Heart left ventricle (tissue), 16 donors: ENCODE results near the gene PCDHGA6. TPM values are rescaled to one million over a fixed set of nuclear protein-coding genes. Genes with fewer than 3 reads are reported as not detected.
"Not testable (repeated sequence)": the region's sequence is repeated elsewhere in the genome, so short reads cannot be mapped to it uniquely, and the experiment has no call there.

Experiments
- ATAC-seq, 4 donors: fragments of 200-7000 bp; cut with Tn5 transposase; one replicate each; pipeline ENCODE4 v1.9.1; 2020 to 2022; ENCODE audit warnings: moderate library complexity in 4 of 4, mild to moderate bottlenecking in 3 of 4, moderate number of reproducible peaks in 1 of 4
- DNase-seq, 5 donors: peaks; one replicate each; pipeline ENCODE4 v3.0.0-alpha.2; 2020
- H3K27ac ChIP-seq, 12 donors: fragments of 200-600 bp; sonication (generic) in 4 of 12; one replicate each; pipeline versions ENCODE4 v1.5.0 to v1.8.0; 2016 to 2022; ENCODE audit warnings: mild to moderate bottlenecking in 2 of 12
- H3K27me3 ChIP-seq, 9 donors: fragments of 200-600 bp; sonication (generic) in 2 of 9; one replicate each; pipeline versions ENCODE4 v1.5.1 to v1.8.0; 2016 to 2022; ENCODE audit warnings: mild to moderate bottlenecking in 3 of 9
- H3K36me3 ChIP-seq, 9 donors: fragments of 200-600 bp; sonication (generic) in 2 of 9; one replicate each; pipeline versions ENCODE4 v1.5.0 to v1.8.0; 2018 to 2022; ENCODE audit warnings: mild to moderate bottlenecking in 2 of 9
- H3K4me1 ChIP-seq, 12 donors: fragments of 200-600 bp; sonication (generic) in 4 of 12; one replicate each; pipeline versions ENCODE4 v1.5.0 to v1.8.0; 2016 to 2022; ENCODE audit warnings: mild to moderate bottlenecking in 3 of 12
- H3K4me3 ChIP-seq, 12 donors: fragments of 200-600 bp; sonication (generic) in 4 of 12; one replicate each; pipeline versions ENCODE4 v1.5.0 to v1.8.0; 2017 to 2022; ENCODE audit warnings: mild to moderate bottlenecking in 9 of 12, moderate library complexity in 4 of 12
- H3K9me3 ChIP-seq, 12 donors: fragments of 200-600 bp; sonication (generic) in 4 of 12; one replicate each; pipeline versions ENCODE4 v1.5.0 to v1.8.0; 2016 to 2022; ENCODE audit warnings: mild to moderate bottlenecking in 1 of 12
- CTCF ChIP-seq, 12 donors: fragments of 200-600 bp; sonication (generic) in 4 of 12; IDR thresholded peaks; one replicate each; pipeline versions ENCODE4 v1.5.0 to v1.8.0; 2018 to 2022; ENCODE audit warnings: antibody characterized with exemption in 12 of 12, mild to moderate bottlenecking in 5 of 12
- POLR2A ChIP-seq, 2 donors: fragments of 450-650 bp; IDR thresholded peaks; one replicate each; pipeline ENCODE4 v1.6.1; 2017; ENCODE audit warnings: antibody characterized with exemption in 2 of 2, mild to moderate bottlenecking in 2 of 2, moderate library complexity in 2 of 2
- WGBS, 4 donors: extraction: QIAGEN DNeasy Blood & Tissue Kit in 2 of 4; methylation state at CpG; one replicate each; pipeline versions ENCODE4 v1.1.5 to v1.1.7; 2013 to 2018; 5-methylcytosine and 5-hydroxymethylcytosine counted together
- intact Hi-C, 10 donors: fragments of 100-400 bp; cut with DNase I; formaldehyde crosslinking; loops; one replicate each; pipeline versions ENCODE4 v1.11.1 to v1.14.2; 2022
- polyA plus RNA-seq, 2 donors: library from polyadenylated mRNA; stranded (reverse); fragments of 200-250 nt; gene quantifications; one replicate each; pipeline ENCODE4 v1.2.3, GENCODE V29; 2013
- total RNA-seq, 9 donors: library from RNA; depleted of rRNA in 2 of 9; stranded (reverse); fragments of >200 nt in 2 of 9; fragmentation: NEBNext Ultra II Directional in 3 of 9; extraction: Animal tissue kit (Norgen Biotek cat#: 25700) in 3 of 9; gene quantifications; one replicate each; pipeline versions ENCODE4 v1.1.0 to v1.2.4, GENCODE V29; 2016 to 2023
- donor health status: ischemic (EF 13 %, LVEDD 7.1; RV severe dilation, severe dysfunction).
- donor health status: healthy with polysubstance abuse.
- donor health status: DM: no; HTN: yes; CAD: no.
- donor health status: DM: no; HTN: no; CAD: no.
- donor health status: ischemic (EF 25% LVEDD 6.9; RV normal size, moderate dysfunction).
- donor health status: ischemic (EF 25% LVEDD 5.7; RV mildly dilated, moderate dysfunction).
- donor health status: healthy.
- donor health status: DM: yes; HTN: yes; CAD: no.
- donor health status: ischemic (EF 35%, LVEDD 5.7; RV mildly dilated, moderate dysfunction).
- donor health status: nonischemic (EF 11% LVEDD 7.7; RV severe dilation, severe dysfunction).
- donor health status: DM: yes; HTN: yes; CAD: no.
- donor health status: PGD.
- donor health status: ischemic (EF 29% LVEDD 5.4; RV normal size, mild dysfunction).
- donor health status: nonischemic (EF 23%, LVEDD 6.1; RV moderate dilation, normal function).

The PCDHGA6 gene
- total and polyA plus RNA-seq, 11 donors, result 2.2 to 10.3 (median 7.4) TPM

- H3K9me3 ChIP-seq, result peaks cover 0 to 97% (median 62%) of the 10 kb centered on the region in 12 donors
- intact Hi-C loops, result not testable (repeated sequence)
Observed at GRCh38 chr5:141397756-141398551, 24.3 kb downstream of the PCDHGA6 start, which contains the start of gene PCDHGB5. Gene PCDHGB5 (plus strand): TSS chr5:141397947. CDS start chr5:141398128, 181 bp downstream.

GRCh38 chr5:141398608-141399007, 24.9 kb downstream of the PCDHGA6 start:
- peaks cover 0 to 97% (median 59%) of the 10 kb centered on the region in 12 donors for H3K9me3 ChIP-seq
- H3K27ac ChIP-seq, result no peak overlapping the region
- peaks cover 0 to 4% (median 0%) of the 10 kb centered on the region in 9 donors for H3K36me3 ChIP-seq
- TF ChIP-seq CTCF (IDR thresholded peaks at IDR 0.05) (peak in 1 of 12 donors; percentile 8), POLR2A (IDR thresholded peaks at IDR 0.05) (no peak)
- no peak for DNase-seq
- intact Hi-C loops, result no loop called here
- H3K27me3 ChIP-seq, result peaks cover 0 to 42% (median 0%) of the 10 kb centered on the region in 9 donors
- 34 to 42% (median 39%) methylated on average over 14 to 15 of the region's 15 CpGs for whole genome bisulfite sequencing, 4 donors
- H3K4me1 ChIP-seq, result peaks cover 0 to 12% (median 0%) of the 10 kb centered on the region in 12 donors
- peak in 2 of 4 donors; percentile 15 to 33 for ATAC-seq
- H3K4me3 ChIP-seq, result peak overlapping the region in 2 of 12 donors; percentile 19 to 26

More at GRCh38 chr5:141397756-141398551, 24.3 kb downstream of the PCDHGA6 start, which contains the start of gene PCDHGB5:
- WGBS, 4 donors, result 13 to 15% (median 14%) methylated on average over 25 to 26 of the region's 43 CpGs
- peaks cover 0 to 12% (median 0%) of the 10 kb centered on the region in 12 donors for H3K4me1 ChIP-seq
- not testable (repeated sequence) for H3K36me3 ChIP-seq
- ATAC-seq (peak in 3 of 4 donors; percentile 88 to 96 (median 95)), DNase-seq (peak in 2 of 5 donors; percentile 70 to 78)
- TF ChIP-seq CTCF (IDR thresholded peaks at IDR 0.05), result peak; percentile 40 to 72 (median 58)
- H3K4me3 ChIP-seq, result peak within 1 kb of the TSS in 10 of 12 donors; percentile 32 to 51 (median 42)
- H3K27me3 ChIP-seq, result peaks cover 0 to 36% (median 0%) of the 10 kb centered on the region in 9 donors
- H3K27ac ChIP-seq, result peak within 1 kb of the TSS in 1 of 12 donors; percentile 20

GRCh38 chr5:141399555-141400258, 26.0 kb downstream of the PCDHGA6 start:
- Histone ChIP-seq H3K4me1 (peaks cover 0 to 12% (median 0%) of the 10 kb centered on the region in 12 donors), H3K36me3 (peaks cover 0 to 4% (median 0%) of the 10 kb centered on the region in 9 donors), H3K9me3 (peaks cover 0 to 97% (median 59%) of the 10 kb centered on the region in 12 donors), H3K4me3 (peak overlapping the region in 1 of 12 donors; percentile 4), H3K27me3 (peaks cover 0 to 43% (median 0%) of the 10 kb centered on the region in 9 donors), H3K27ac (no peak overlapping the region)
- no peak for DNase-seq
- TF ChIP-seq POLR2A (IDR thresholded peaks at IDR 0.05), result no peak
- intact Hi-C loops, result loop anchor here in 2 of 10 donors (10.0 kb wide), 2 partner anchors 55 to 155 kb away; partner anchors contain the start of genes PCDHB15 (in 1 of the 2) and PCDHGA3 (in 1 of the 2)
- no peak for ATAC-seq
- WGBS, 4 donors, result 30 to 57% (median 34%) methylated on average over 18 to 61 of the region's 61 CpGs

GRCh38 chr5:141402553-141403243, 29.0 kb downstream of the PCDHGA6 start, which contains the start of gene PCDHGA9:
Gene PCDHGA9 (plus strand): TSS chr5:141402778. CDS start chr5:141402953, 175 bp downstream.
- WGBS, 4 donors, result 33 to 49% (median 40%) methylated on average over 26 to 27 of the region's 27 CpGs
- ATAC-seq, result no peak
- peak within 1 kb of the TSS in 9 of 12 donors; percentile 11 to 35 (median 23) for H3K4me3 ChIP-seq
- TF ChIP-seq POLR2A (IDR thresholded peaks at IDR 0.05), result no peak
- TF ChIP-seq CTCF (IDR thresholded peaks at IDR 0.05), result peak in 8 of 12 donors; percentile 9 to 32 (median 18)
- H3K36me3 ChIP-seq, result peaks cover 0 to 4% (median 0%) of the 10 kb centered on the region in 9 donors
- intact Hi-C loops, result loop anchor here in 2 of 10 donors (10.0 kb wide), 2 partner anchors 58 to 158 kb away; partner anchors contain the start of genes PCDHB15 (in 1 of the 2) and PCDHGA3 (in 1 of the 2)
- peaks cover 0 to 46% (median 0%) of the 10 kb centered on the region in 9 donors for H3K27me3 ChIP-seq
- peaks cover 0 to 97% (median 62%) of the 10 kb centered on the region in 12 donors for H3K9me3 ChIP-seq
- DNase-seq, result no peak
- peaks cover 0 to 13% (median 0%) of the 10 kb centered on the region in 12 donors for H3K4me1 ChIP-seq
- H3K27ac ChIP-seq, result no peak within 1 kb of the TSS
